ENCODE measurements around the gene STXBP5L.

GRCh38 chr3:121462565-121462964 lies 554.6 kb downstream of the STXBP5L start:
- no peak for TF ChIP-seq CTCF (IDR thresholded peaks at IDR 0.05; ENCODE audit: low read length)
- no peak for TF ChIP-seq EZH2 (optimal IDR thresholded peaks at IDR 0.05; ENCODE audit: low read depth, low read length)
- no peak for TF ChIP-seq EZH2phosphoT487 (IDR thresholded peaks at IDR 0.05; ENCODE audit: low read length)

Data from MM.1S (cell line).